WTC11 (cell line): ENCODE measurements around the gene CERS5.
"Not testable (repeated sequence)": the region's sequence is repeated elsewhere in the genome, so short reads cannot be mapped to it uniquely, and the experiment has no call there.

ENCODE experiments used
- JUN ChIP-seq: sonication (generic); formaldehyde crosslinking; IDR thresholded peaks from 2 replicates; pipeline ENCODE4 v1.8.0; 2023; ENCODE audit warnings: mild to moderate bottlenecking, missing genetic modification reagents
- TF ChIP-seq, protein P1 (sequence below): fragments of 250-450 bp; sonication (Bioruptor Pico); IDR thresholded peaks from 2 replicates; pipeline ENCODE4 v1.9.0; 2021; ENCODE audit warnings: moderate library complexity, mild to moderate bottlenecking, inconsistent platforms, borderline replicate concordance
- TF ChIP-seq, protein P2 (sequence below): fragments of 200-600 bp; IDR thresholded peaks from 2 replicates; pipeline ENCODE4 v1.8.0; 2022; ENCODE audit warnings: antibody characterized with exemption

DNA sequence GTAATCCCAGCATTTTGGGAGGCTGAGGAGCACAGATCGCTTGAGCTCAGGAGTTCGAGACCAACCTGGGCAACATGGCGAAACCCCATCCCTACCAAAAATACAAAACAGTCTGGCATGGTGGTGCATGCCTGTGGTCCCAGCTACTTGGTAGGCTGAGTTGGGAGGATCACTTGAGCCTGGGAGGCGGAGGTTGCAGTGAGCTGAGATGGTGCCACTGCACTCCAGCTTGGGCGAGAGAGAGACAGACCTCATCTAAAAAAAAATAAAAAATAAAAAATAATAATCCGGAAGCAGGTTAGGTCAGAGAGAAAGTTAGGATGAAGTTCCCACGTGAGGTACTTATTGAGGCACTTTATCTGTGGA is 82.8 kb downstream of the CERS5 start:
- TF ChIP-seq JUN (CRISPR knock-in tag) = not testable (repeated sequence)
- TF ChIP-seq, protein P1, sequence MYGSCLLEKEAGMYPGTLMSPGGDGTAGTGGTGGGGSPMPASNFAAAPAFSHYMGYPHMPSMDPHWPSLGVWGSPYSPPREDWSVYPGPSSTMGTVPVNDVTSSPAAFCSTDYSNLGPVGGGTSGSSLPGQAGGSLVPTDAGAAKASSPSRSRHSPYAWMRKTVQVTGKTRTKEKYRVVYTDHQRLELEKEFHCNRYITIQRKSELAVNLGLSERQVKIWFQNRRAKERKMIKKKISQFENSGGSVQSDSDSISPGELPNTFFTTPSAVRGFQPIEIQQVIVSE (CRISPR knock-in tag) = not testable (repeated sequence)
- TF ChIP-seq, protein P2, sequence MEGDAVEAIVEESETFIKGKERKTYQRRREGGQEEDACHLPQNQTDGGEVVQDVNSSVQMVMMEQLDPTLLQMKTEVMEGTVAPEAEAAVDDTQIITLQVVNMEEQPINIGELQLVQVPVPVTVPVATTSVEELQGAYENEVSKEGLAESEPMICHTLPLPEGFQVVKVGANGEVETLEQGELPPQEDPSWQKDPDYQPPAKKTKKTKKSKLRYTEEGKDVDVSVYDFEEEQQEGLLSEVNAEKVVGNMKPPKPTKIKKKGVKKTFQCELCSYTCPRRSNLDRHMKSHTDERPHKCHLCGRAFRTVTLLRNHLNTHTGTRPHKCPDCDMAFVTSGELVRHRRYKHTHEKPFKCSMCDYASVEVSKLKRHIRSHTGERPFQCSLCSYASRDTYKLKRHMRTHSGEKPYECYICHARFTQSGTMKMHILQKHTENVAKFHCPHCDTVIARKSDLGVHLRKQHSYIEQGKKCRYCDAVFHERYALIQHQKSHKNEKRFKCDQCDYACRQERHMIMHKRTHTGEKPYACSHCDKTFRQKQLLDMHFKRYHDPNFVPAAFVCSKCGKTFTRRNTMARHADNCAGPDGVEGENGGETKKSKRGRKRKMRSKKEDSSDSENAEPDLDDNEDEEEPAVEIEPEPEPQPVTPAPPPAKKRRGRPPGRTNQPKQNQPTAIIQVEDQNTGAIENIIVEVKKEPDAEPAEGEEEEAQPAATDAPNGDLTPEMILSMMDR = not testable (repeated sequence)
